K562 (cell line): ENCODE results near the gene HMGN2. TPM values are rescaled to one million over a fixed set of nuclear protein-coding genes. Genes with fewer than 3 reads are reported as not detected.

Source experiments
- ELF2 ChIP-seq: fragments of 250-450 bp; sonication (Bioruptor Pico); IDR thresholded peaks from 2 replicates; pipeline ENCODE4 v1.5.0; 2021; ENCODE audit warnings: mild to moderate bottlenecking
- EWSR1 ChIP-seq: fragments of 450-650 bp; IDR thresholded peaks from 2 replicates; pipeline ENCODE4 v1.6.1; 2018; ENCODE audit warnings: borderline replicate concordance, mild to moderate bottlenecking, low read depth, moderate library complexity; ENCODE audit not compliant: partially characterized antibody
- HDGF ChIP-seq: fragments of 450-650 bp; IDR thresholded peaks from 2 replicates; pipeline ENCODE4 v1.6.1; 2016
- PURB ChIP-seq: sonication (generic); formaldehyde crosslinking; IDR thresholded peaks from 2 replicates; pipeline ENCODE4 v1.9.0; 2021; ENCODE audit warnings: low read depth, mild to moderate bottlenecking, missing genetic modification reagents
- SNRNP70 ChIP-seq: fragments of 200-400 bp; formaldehyde crosslinking; optimal IDR thresholded peaks from 2 replicates; pipeline ENCODE3; 2017; ENCODE audit warnings: low read depth, low read length
- TRIM25 ChIP-seq: fragments of 450-650 bp; IDR thresholded peaks from 2 replicates; pipeline ENCODE4 v1.7.0; 2016; ENCODE audit warnings: borderline replicate concordance
- ZNF354B ChIP-seq: fragments of 250-450 bp; sonication (Bioruptor Pico); IDR thresholded peaks from 2 replicates; pipeline ENCODE4 v1.4.0; 2020
- polyA plus RNA-seq, 8 experiments: library from polyadenylated mRNA; depleted of rRNA in 4 of 8; stranded (reverse) in 5 of 8; unstranded in 3 of 8; fragments of >200 nt; fragmentation: Nextera tagmentation in 2 of 8; fragmentation: Illumina TruSeq in 1 of 8; extraction: Ambion mirVana in 2 of 8; extraction: Trizol in 1 of 8; gene quantifications; 2 replicates each; pipeline versions ENCODE4 v1.2.1 to v1.2.3, GENCODE V29; 2011 to 2014; ENCODE audit warnings: inconsistent platforms in 1 of 8, missing spikeins in 1 of 8
- total RNA-seq, 7 experiments: library from RNA; depleted of rRNA in 6 of 7; stranded (reverse); fragments of >200 nt in 6 of 7; fragmentation: Illumina TruSeq in 2 of 7; extraction: Trizol in 2 of 7; gene quantifications; 2 replicates each; pipeline versions ENCODE4 v1.2.1 to v1.2.3, GENCODE V29; 2011 to 2021; ENCODE audit warnings: low replicate concordance in 1 of 7
- TF ChIP-seq, protein P1 (sequence below): fragments of 450-650 bp; conservative IDR thresholded peaks from 2 replicates; pipeline ENCODE4 v1.6.1; 2016; ENCODE audit warnings: missing genetic modification characterization, low read depth, mild to moderate bottlenecking, control low read depth, missing compliant biosample characterization

HMGN2 gene
- total and polyA plus RNA-seq, 9 of the 15 experiments (the other 6 are each of a cell fraction or from before 2014, with no cell fraction given) = 370 to 1,354 (median 965) TPM

GRCh38 chr1:26471498-26472319 is 531 bp upstream of the HMGN2 start (continued):
- TF ChIP-seq TRIM25 (no peak), ELF2 (no peak; the same call in 1 of the 2 replicates), EWSR1 (no peak), ZNF354B (CRISPR knock-in tag) (no peak), HDGF (0 out of 2 replicates have a peak, but pooled peaks have one; percentile 42), PURB (CRISPR knock-in tag) (no peak), SNRNP70 (no peak)
- TF ChIP-seq, protein P1, sequence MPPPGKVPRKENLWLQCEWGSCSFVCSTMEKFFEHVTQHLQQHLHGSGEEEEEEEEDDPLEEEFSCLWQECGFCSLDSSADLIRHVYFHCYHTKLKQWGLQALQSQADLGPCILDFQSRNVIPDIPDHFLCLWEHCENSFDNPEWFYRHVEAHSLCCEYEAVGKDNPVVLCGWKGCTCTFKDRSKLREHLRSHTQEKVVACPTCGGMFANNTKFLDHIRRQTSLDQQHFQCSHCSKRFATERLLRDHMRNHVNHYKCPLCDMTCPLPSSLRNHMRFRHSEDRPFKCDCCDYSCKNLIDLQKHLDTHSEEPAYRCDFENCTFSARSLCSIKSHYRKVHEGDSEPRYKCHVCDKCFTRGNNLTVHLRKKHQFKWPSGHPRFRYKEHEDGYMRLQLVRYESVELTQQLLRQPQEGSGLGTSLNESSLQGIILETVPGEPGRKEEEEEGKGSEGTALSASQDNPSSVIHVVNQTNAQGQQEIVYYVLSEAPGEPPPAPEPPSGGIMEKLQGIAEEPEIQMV = no peak
- TF ChIP-seq, all 486 proteins: peak for 110
